SK-N-SH (cell line): ENCODE measurements around the gene ARHGEF1.

Experiments used
- CTCF ChIP-seq: fragments of 200-600 bp; sonication (generic); IDR thresholded peaks from 2 replicates; pipeline ENCODE4 v1.6.1; 2017; ENCODE audit warnings: antibody characterized with exemption, mild to moderate bottlenecking, moderate library complexity
- EZH2phosphoT487 ChIP-seq: fragments of 200-600 bp; sonication (generic); IDR thresholded peaks from 2 replicates; pipeline ENCODE4 v1.6.1; 2017; ENCODE audit warnings: low read depth, mixed run types, mild to moderate bottlenecking, antibody characterized with exemption, moderate library complexity, borderline replicate concordance
- IRF3 ChIP-seq: fragments of 150-350 bp; IDR thresholded peaks from 2 replicates; pipeline ENCODE4 v1.6.1; 2016; ENCODE audit warnings: mild to moderate bottlenecking, low read depth, low read length
- JUND ChIP-seq: IDR thresholded peaks from 2 replicates; pipeline ENCODE4 v1.4.0; 2012
- RFX5 ChIP-seq: IDR thresholded peaks from 2 replicates; pipeline ENCODE4 v1.6.1; 2012; ENCODE audit warnings: mild to moderate bottlenecking, improper control_type of control experiment, low read length
- SMC3 ChIP-seq: IDR thresholded peaks from 2 replicates; pipeline ENCODE4 v1.6.1; 2012; ENCODE audit warnings: low read depth, low read length, improper control_type of control experiment
- TAF1 ChIP-seq: IDR thresholded peaks from 2 replicates; pipeline ENCODE4 v1.6.1; 2012; ENCODE audit warnings: low read depth, mild to moderate bottlenecking, low read length, moderate library complexity, borderline replicate concordance
- USF1 ChIP-seq: IDR thresholded peaks from 2 replicates; pipeline ENCODE4 v1.4.0; 2012; ENCODE audit warnings: low read depth, borderline replicate concordance

GRCh38 chr19:41879080-41879479 lies 3.9 kb upstream of the ARHGEF1 start:
- no peak for TF ChIP-seq EZH2phosphoT487
- no peak for TF ChIP-seq CTCF
- TF ChIP-seq USF1, result no peak
- TF ChIP-seq JUND, result no peak
- TF ChIP-seq SMC3, result no peak
- no peak for TF ChIP-seq IRF3
- TF ChIP-seq RFX5, result no peak
- no peak for TF ChIP-seq TAF1
